IPS-20b (cell line): ENCODE data around the gene RPS6KA2.

Experiments used
- H3K27ac ChIP-seq: one replicate; pipeline ENCODE4 v1.5.1; 2013; ENCODE audit warnings: low read length
- H3K27me3 ChIP-seq: 2 replicates; pipeline ENCODE4 v1.6.1; 2013; ENCODE audit warnings: mild to moderate bottlenecking, low read length, inconsistent platforms; ENCODE audit not compliant: insufficient read depth
- H3K36me3 ChIP-seq: 2 replicates; pipeline ENCODE4 v1.6.1; 2013; ENCODE audit warnings: low read depth, mild to moderate bottlenecking, inconsistent platforms, low read length, moderate library complexity; ENCODE audit not compliant: insufficient read depth
- H3K4me1 ChIP-seq: 2 replicates; pipeline ENCODE4 v1.6.1; 2013; ENCODE audit warnings: mild to moderate bottlenecking, control low read depth, inconsistent platforms, low read length, moderate library complexity; ENCODE audit not compliant: insufficient read depth
- H3K4me3 ChIP-seq: 2 replicates; pipeline ENCODE4 v1.5.1; 2013; ENCODE audit warnings: mild to moderate bottlenecking, low read length, inconsistent platforms
- H3K9ac ChIP-seq: 2 replicates; pipeline ENCODE4 v1.6.1; 2013; ENCODE audit warnings: low read depth, mild to moderate bottlenecking, inconsistent platforms, low read length, moderate library complexity
- H3K9me3 ChIP-seq: 2 replicates; pipeline ENCODE4 v1.6.1; 2013; ENCODE audit warnings: mild to moderate bottlenecking, low read depth, low read length, inconsistent platforms; ENCODE audit not compliant: insufficient read depth

RPS6KA2 gene

GRCh38 chr6:166476634-166477215, 150.3 kb downstream of the RPS6KA2 start:
- H3K4me3 ChIP-seq = no peak overlapping the region
- H3K36me3 ChIP-seq = peaks cover 3% of the 10 kb centered on the region; the same call in 1 of the 2 replicates
- H3K27ac ChIP-seq = no peak overlapping the region
- no peak overlapping the region for H3K9ac ChIP-seq
- no peaks in the 10 kb centered on the region for H3K9me3 ChIP-seq
- H3K27me3 ChIP-seq = no peaks in the 10 kb centered on the region
- no peaks in the 10 kb centered on the region for H3K4me1 ChIP-seq

- H3K9ac ChIP-seq = no peak overlapping the region
- no peaks in the 10 kb centered on the region for H3K4me1 ChIP-seq
- H3K27ac ChIP-seq = no peak overlapping the region
- peaks cover 3% of the 10 kb centered on the region; the same call in 1 of the 2 replicates for H3K36me3 ChIP-seq
- no peak overlapping the region for H3K4me3 ChIP-seq
- no peaks in the 10 kb centered on the region for H3K9me3 ChIP-seq
- H3K27me3 ChIP-seq = no peaks in the 10 kb centered on the region
Measured at GRCh38 chr6:166476061-166476591, 150.9 kb downstream of the RPS6KA2 start.

GRCh38 chr6:166474721-166475565, 152.1 kb downstream of the RPS6KA2 start:
- peaks cover 2% of the 10 kb centered on the region; the same call in 1 of the 2 replicates for H3K36me3 ChIP-seq
- no peak overlapping the region for H3K9ac ChIP-seq
- no peaks in the 10 kb centered on the region for H3K9me3 ChIP-seq
- H3K4me1 ChIP-seq = no peaks in the 10 kb centered on the region
- H3K4me3 ChIP-seq = no peak overlapping the region
- H3K27me3 ChIP-seq = no peaks in the 10 kb centered on the region
- H3K27ac ChIP-seq = no peak overlapping the region

- no peak overlapping the region for H3K9ac ChIP-seq
- H3K27me3 ChIP-seq = no peaks in the 10 kb centered on the region
- no peaks in the 10 kb centered on the region for H3K9me3 ChIP-seq
- no peak overlapping the region for H3K27ac ChIP-seq
- H3K4me3 ChIP-seq = no peak overlapping the region
- 0 out of 2 replicates have a peak, but pooled peaks cover 7% of the 10 kb centered on the region for H3K36me3 ChIP-seq
- no peaks in the 10 kb centered on the region for H3K4me1 ChIP-seq
Measured at GRCh38 chr6:166473886-166474571, 153.0 kb downstream of the RPS6KA2 start.

GRCh38 chr6:166472636-166473035, 154.4 kb downstream of the RPS6KA2 start:
- Histone ChIP-seq H3K27me3 (no peaks in the 10 kb centered on the region), H3K36me3 (peaks cover 15% of the 10 kb centered on the region; the same call in 1 of the 2 replicates), H3K4me1 (no peaks in the 10 kb centered on the region), H3K27ac (no peak overlapping the region), H3K9ac (no peak overlapping the region), H3K4me3 (no peak overlapping the region), H3K9me3 (no peaks in the 10 kb centered on the region)

GRCh38 chr6:166471797-166472260, 155.2 kb downstream of the RPS6KA2 start:
- peaks cover 20% of the 10 kb centered on the region; the same call in 1 of the 2 replicates for H3K36me3 ChIP-seq
- H3K27ac ChIP-seq = no peak overlapping the region
- no peak overlapping the region for H3K9ac ChIP-seq
- no peaks in the 10 kb centered on the region for H3K4me1 ChIP-seq
- no peak overlapping the region for H3K4me3 ChIP-seq
- no peaks in the 10 kb centered on the region for H3K27me3 ChIP-seq
- no peaks in the 10 kb centered on the region for H3K9me3 ChIP-seq

GRCh38 chr6:166470863-166471410, 156.1 kb downstream of the RPS6KA2 start:
- no peaks in the 10 kb centered on the region for H3K9me3 ChIP-seq

GRCh38 chr6:166470029-166470862, 156.8 kb downstream of the RPS6KA2 start:
- Histone ChIP-seq H3K36me3 (peaks cover 30% of the 10 kb centered on the region; the same call in 1 of the 2 replicates), H3K9me3 (no peaks in the 10 kb centered on the region), H3K9ac (no peak overlapping the region), H3K27me3 (no peaks in the 10 kb centered on the region), H3K27ac (no peak overlapping the region), H3K4me3 (no peak overlapping the region), H3K4me1 (no peaks in the 10 kb centered on the region)

More at GRCh38 chr6:166470863-166471410, 156.1 kb downstream of the RPS6KA2 start:
- no peak overlapping the region for H3K4me3 ChIP-seq
- H3K4me1 ChIP-seq = no peaks in the 10 kb centered on the region
- H3K36me3 ChIP-seq = peaks cover 23% of the 10 kb centered on the region; the same call in 1 of the 2 replicates
- no peak overlapping the region for H3K27ac ChIP-seq
- H3K9ac ChIP-seq = no peak overlapping the region
- no peaks in the 10 kb centered on the region for H3K27me3 ChIP-seq

GRCh38 chr6:166469426-166469961, 157.6 kb downstream of the RPS6KA2 start:
- Histone ChIP-seq H3K4me1 (no peaks in the 10 kb centered on the region), H3K9me3 (no peaks in the 10 kb centered on the region), H3K4me3 (no peak overlapping the region), H3K27ac (no peak overlapping the region), H3K9ac (no peak overlapping the region), H3K36me3 (peaks cover 35% of the 10 kb centered on the region; the same call in 1 of the 2 replicates), H3K27me3 (no peaks in the 10 kb centered on the region)

GRCh38 chr6:166467436-166468000, 159.5 kb downstream of the RPS6KA2 start:
- no peaks in the 10 kb centered on the region for H3K27me3 ChIP-seq
- H3K9ac ChIP-seq = no peak overlapping the region
- H3K36me3 ChIP-seq = peaks cover 49% of the 10 kb centered on the region; the same call in 1 of the 2 replicates
- H3K27ac ChIP-seq = no peak overlapping the region
- no peaks in the 10 kb centered on the region for H3K4me1 ChIP-seq
- H3K4me3 ChIP-seq = no peak overlapping the region
- no peaks in the 10 kb centered on the region for H3K9me3 ChIP-seq
